Measurements from ENCODE around the gene CTNNB1.

The CTNNB1 gene

GRCh38 chr3:41184394-41184793, 14.9 kb upstream of the CTNNB1 start:
- Histone ChIP-seq H3K4me2 (no peak overlapping the region), H3K9ac (no peak overlapping the region), H3K27ac (no peak overlapping the region), H3K27me3 (ENCODE audit: insufficient read depth, low read depth) (no peaks in the 10 kb centered on the region), H2AFZ (ENCODE audit: low read depth) (no peak overlapping the region), H3K36me3 (ENCODE audit: insufficient read depth) (no peaks in the 10 kb centered on the region), H4K20me1 (ENCODE audit: insufficient read depth) (no peaks in the 10 kb centered on the region), H3K79me2 (ENCODE audit: insufficient read depth, low read depth) (no peaks in the 10 kb centered on the region), H3K4me1 (ENCODE audit: low read depth, poor library complexity, severe bottlenecking) (no peaks in the 10 kb centered on the region), H3K4me3 (IDR thresholded peaks at IDR 0.05; ENCODE audit: insufficient read depth, low read depth, low read length) (no peak overlapping the region)
- no peak for TF ChIP-seq CTCF (conservative IDR thresholded peaks at IDR 0.05; ENCODE audit: low read depth, low read length)

GRCh38 chr3:41186297-41186696, 13.0 kb upstream of the CTNNB1 start:
- no peaks in the 10 kb centered on the region for H4K20me1 ChIP-seq (ENCODE audit: insufficient read depth)
- H3K79me2 ChIP-seq (ENCODE audit: insufficient read depth, low read depth), result no peaks in the 10 kb centered on the region
- no peak overlapping the region for H2AFZ ChIP-seq (ENCODE audit: low read depth)
- H3K9ac ChIP-seq, result no peak overlapping the region
- no peaks in the 10 kb centered on the region for H3K36me3 ChIP-seq (ENCODE audit: insufficient read depth)
- H3K4me3 ChIP-seq (IDR thresholded peaks at IDR 0.05; ENCODE audit: insufficient read depth, low read depth, low read length), result no peak overlapping the region
- TF ChIP-seq CTCF (conservative IDR thresholded peaks at IDR 0.05; ENCODE audit: low read depth, low read length), result no peak
- no peak overlapping the region for H3K4me2 ChIP-seq
- H3K27ac ChIP-seq, result no peak overlapping the region
- H3K27me3 ChIP-seq (ENCODE audit: insufficient read depth, low read depth), result no peaks in the 10 kb centered on the region
- no peaks in the 10 kb centered on the region for H3K4me1 ChIP-seq (ENCODE audit: low read depth, poor library complexity, severe bottlenecking)

GRCh38 chr3:41188306-41188705, 11.0 kb upstream of the CTNNB1 start:
- Histone ChIP-seq H3K4me1 (ENCODE audit: low read depth, poor library complexity, severe bottlenecking) (no peaks in the 10 kb centered on the region), H3K27me3 (ENCODE audit: insufficient read depth, low read depth) (no peaks in the 10 kb centered on the region), H3K79me2 (ENCODE audit: insufficient read depth, low read depth) (no peaks in the 10 kb centered on the region), H3K27ac (no peak overlapping the region), H4K20me1 (ENCODE audit: insufficient read depth) (no peaks in the 10 kb centered on the region), H3K4me2 (no peak overlapping the region), H3K9ac (no peak overlapping the region), H3K4me3 (IDR thresholded peaks at IDR 0.05; ENCODE audit: insufficient read depth, low read depth, low read length) (no peak overlapping the region), H2AFZ (ENCODE audit: low read depth) (no peak overlapping the region), H3K36me3 (ENCODE audit: insufficient read depth) (no peaks in the 10 kb centered on the region)
- TF ChIP-seq CTCF (conservative IDR thresholded peaks at IDR 0.05; ENCODE audit: low read depth, low read length), result no peak

- no peak for TF ChIP-seq CTCF (conservative IDR thresholded peaks at IDR 0.05; ENCODE audit: low read depth, low read length)
- Histone ChIP-seq H3K36me3 (ENCODE audit: insufficient read depth) (no peaks in the 10 kb centered on the region), H3K4me2 (no peak overlapping the region), H4K20me1 (ENCODE audit: insufficient read depth) (no peaks in the 10 kb centered on the region), H3K27me3 (ENCODE audit: insufficient read depth, low read depth) (no peaks in the 10 kb centered on the region), H3K4me3 (IDR thresholded peaks at IDR 0.05; ENCODE audit: insufficient read depth, low read depth, low read length) (no peak overlapping the region), H2AFZ (ENCODE audit: low read depth) (no peak overlapping the region), H3K4me1 (ENCODE audit: low read depth, poor library complexity, severe bottlenecking) (no peaks in the 10 kb centered on the region), H3K79me2 (ENCODE audit: insufficient read depth, low read depth) (no peaks in the 10 kb centered on the region), H3K27ac (no peak overlapping the region), H3K9ac (no peak overlapping the region)
Measured at GRCh38 chr3:41190509-41191284, 8.6 kb upstream of the CTNNB1 start.

All from KMS-11 (cell line).